SIG-M5 (cell line): ENCODE results near the gene ATP5MC2.
"Not testable (repeated sequence)": the region's sequence is repeated elsewhere in the genome, so short reads cannot be mapped to it uniquely, and the experiment has no call there.

ENCODE experiments used
- DNase-seq: peaks from one replicate; lab custom pipeline; 2025; lab: John Stamatoyannopoulos, UW

Gene ATP5MC2

DNA sequence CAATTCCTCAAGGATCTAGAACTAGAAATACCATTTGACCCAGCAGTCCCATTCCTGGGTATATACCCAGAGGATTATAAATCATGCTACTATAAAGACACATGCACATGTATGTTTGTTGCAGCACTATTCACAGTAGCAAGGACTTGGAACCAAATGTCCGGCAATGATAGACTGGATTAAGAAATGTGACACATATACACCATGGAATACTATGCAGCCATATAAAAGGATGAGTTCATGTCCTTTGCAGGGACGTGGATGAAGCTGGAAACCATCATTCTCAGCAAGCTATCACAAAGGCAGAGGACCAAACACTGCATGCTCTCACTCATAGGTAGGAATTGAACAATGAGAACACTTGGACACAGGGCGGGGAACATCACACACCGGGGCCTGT is 29.6 kb downstream of the ATP5MC2 start:
- DNase-seq = not testable (repeated sequence)

DNA sequence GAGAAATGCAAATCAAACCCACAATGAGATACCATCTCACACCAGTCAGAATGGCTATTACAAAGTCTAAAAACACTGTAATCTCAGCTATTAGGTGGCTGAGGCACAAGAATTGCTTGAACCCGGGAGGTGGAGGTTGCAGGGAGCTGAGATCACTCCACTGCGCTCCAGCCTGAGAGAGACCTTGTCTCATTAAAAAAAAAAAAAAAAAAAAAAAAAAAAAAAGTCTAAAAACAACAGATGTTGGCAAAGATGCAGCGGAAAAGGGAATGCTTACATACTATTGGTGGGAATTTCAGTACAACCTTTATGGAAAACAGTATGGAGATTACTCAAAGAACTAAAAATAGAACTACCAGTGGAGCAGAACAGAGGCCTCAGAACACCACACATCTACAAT is 30.7 kb downstream of the ATP5MC2 start:
- DNase-seq = no peak

DNA sequence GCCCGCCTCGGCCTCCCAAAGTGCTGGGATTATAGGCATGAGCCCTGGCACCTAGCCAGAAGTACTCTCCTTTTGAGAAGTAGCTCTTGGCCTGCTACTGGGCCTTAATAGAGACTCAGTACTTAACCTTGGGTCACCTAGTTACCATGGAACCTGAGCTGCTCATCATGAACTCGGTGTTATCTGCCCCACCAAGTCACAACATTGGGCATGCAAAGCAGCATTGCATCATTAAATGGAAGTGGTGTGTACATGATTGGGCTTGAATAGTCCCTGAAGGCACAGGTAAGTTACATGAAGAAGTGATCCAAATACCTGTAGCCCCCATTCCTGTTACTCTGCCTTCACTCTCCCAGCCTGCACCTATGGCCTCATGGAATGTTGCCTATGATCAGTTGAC is 31.8 kb downstream of the ATP5MC2 start:
- DNase-seq = no peak

DNA sequence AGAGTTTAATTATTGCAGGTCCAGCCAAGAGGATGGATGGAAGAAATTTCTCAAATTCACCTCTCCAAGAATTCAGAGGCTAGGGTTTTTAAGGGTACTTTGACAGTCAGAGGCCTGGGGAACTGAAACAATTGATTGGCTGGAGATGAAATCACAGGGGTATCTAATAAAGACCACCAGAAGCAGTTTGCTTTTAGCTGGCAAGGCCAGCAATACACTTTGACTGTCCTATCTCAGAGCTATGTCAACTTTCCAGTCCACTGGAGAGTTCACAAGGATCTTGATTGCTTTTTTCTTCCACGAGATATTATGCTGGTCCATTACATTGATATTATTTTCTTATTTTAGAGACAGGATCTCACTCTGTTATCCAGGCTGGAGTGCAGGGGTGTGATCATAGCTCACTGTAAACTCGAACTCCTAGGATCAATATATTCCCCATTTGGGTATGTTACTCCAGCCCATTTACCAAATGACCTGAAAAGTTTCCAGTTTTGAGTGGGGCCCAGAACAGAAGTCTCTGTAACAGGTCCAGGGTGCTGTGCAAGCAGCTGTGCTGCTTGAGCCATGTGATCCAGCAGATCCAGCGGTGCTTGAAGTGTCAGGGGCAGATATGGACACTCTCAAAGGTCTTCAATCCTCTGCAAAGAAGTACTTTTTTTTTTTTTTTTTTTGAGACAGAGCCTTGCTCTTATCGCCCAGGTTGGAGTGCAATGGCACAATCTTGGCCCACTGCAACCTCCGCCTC is 32.5 kb downstream of the ATP5MC2 start:
- DNase-seq = no peak

DNA sequence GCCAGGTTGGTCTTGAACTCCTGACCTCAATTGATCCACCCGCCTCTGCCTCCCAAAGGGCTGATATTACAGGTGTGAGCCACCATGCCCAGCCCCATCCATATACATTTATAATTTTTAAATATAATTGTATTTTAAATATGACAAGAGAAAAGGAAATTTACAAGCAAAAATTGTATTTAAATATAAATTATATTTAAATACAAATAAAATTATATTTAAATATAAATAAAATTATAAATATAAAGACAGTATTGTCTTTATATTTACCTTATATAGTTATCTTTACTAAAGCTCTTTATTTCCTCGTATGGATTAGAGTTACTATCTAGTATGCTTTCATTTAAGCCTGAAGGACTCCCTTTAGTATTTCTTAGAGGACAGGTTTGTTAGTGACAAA is 37.8 kb downstream of the ATP5MC2 start:
- no peak for DNase-seq

DNA sequence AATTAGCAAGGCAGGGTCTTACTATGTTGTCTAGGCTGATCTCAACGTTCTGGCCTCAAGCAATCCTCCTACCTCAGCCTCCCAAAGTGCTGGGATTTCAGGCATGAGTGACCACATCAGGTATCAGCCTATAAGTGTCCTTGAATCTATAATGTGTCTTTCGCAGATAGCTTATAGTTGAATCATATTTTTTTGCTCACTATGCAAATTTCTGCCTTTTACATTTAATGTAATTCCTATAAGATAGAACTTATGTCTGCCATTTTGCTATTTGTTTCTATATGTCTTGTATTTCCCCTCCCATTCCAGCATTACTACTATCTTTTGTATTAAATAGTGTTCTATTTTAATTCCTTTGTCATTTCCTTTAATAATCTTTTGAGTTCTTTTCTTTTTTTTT is 39.2 kb downstream of the ATP5MC2 start:
- DNase-seq = no peak

DNA sequence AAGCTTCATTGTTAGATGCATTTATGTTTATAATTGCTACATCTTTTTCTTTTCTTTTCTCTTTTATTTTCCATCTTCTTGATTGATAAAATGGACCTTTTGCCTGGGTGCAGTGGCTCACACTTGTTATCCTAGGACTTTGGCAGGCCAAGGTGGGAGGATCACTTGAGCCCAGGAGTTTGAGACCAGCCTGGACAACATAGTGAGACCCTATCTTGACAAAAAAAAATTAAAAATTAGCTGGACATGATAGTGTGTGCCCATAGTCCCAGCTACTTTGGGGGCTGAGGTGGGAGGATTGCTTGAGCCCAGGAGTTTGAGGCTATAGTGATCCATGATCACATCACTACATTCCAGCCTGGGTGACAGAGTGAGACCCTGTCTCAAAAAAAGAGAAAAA is 40.2 kb downstream of the ATP5MC2 start:
- not testable (repeated sequence) for DNase-seq

DNA sequence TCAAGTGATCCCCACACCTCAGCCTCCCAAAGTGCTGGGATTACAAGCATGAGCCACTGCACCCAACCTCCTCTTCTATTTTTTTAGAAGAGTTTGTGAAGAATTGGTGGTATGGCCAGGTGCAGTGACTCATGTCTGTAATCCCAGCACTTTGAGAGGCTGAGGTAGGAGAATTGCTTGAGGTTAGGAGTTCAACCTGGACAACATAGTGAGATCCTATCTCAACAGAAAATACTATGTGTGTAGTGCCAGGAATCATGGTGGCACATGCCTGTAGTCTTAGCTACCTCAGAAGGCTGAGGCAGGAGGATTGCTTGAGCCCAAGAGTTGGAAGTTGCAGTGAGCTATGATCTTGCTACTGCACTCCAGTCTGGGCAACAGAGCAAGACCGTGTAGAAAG is 44.2 kb downstream of the ATP5MC2 start:
- DNase-seq = no peak

DNA sequence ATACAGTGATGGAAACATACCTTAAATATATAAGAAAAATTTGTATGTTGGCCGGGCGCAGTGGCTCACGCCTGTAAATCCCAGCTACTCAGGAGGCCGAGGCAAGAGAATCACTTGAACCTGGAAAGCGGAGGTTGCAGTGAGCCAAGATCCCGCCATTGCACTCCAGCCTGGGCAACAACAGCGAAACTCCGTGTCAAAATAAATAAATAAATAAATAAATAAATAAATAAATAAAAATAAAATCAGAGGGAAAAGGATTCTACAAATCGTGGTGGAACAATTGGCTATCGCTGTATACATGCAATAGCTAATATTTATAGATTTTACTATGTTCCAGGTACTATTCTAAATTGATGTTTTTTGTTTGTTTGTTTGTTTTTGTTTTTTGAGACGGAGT is 48.0 kb downstream of the ATP5MC2 start:
- DNase-seq = no peak

DNA sequence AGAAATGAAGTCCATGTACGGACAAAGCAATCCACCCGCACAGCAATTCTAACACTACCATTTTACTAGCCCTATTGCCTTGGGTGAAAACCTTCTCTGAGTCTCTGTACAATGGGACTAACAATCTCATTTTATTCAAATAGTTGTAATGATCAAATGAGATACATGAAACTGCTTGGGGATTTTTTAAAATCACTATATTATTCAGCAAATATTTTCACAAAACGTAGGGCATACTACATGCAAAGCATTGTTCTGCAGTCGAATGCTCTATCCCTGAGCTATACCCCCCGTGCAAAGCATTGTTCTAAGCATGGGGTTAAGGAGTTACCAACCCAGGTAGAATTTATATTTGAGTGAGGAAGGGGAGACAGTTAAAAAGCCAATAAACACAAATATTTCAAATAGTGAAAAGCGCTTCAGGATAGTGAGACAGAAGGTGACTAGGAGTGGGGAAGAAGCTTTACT is 49.1 kb downstream of the ATP5MC2 start:
- no peak for DNase-seq

DNA sequence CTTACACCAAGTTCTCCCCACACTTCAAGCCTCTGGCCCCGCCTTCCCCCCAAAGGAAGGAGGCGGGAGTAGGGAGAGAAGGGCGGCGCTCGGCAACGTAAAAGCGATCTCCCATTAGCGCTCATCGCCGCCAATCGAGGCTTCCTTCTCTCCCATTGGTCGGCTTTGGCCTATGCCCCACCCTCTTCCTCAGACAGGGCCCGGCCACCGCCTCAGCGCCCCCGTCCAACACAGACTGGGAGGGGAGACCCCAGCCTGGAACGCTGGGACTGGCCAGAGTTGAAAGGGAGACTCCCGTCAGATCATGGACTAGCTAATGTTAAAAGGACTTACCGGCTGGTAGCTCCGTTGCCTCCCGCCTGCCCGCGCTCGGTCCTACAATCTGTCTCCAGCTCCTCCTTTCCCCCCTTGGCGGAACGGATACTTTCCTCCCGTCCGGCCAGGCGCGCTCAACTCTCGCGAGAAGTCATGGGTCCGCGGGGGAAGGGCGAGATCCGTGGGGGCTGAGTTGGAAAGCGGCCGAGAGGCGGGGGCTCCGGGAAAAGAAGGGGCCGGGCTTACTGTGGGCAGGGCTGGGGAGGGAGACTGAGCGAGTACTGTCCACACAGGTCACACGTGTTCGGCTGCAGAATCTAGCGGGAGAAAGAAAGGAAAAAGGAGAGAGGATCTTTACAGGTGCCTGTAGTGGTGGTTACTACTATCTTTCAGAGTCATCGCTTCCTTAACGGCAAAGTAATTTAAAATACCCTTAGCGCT is 49.8 kb downstream of the ATP5MC2 start, which contains the start of gene ATF7:
TSS of gene ATF7 (minus strand) at position 437 of the 756 bp plus-strand sequence. CDS start 25,382 bp downstream, outside the sequence.
- DNase-seq = peak; percentile 89

DNA sequence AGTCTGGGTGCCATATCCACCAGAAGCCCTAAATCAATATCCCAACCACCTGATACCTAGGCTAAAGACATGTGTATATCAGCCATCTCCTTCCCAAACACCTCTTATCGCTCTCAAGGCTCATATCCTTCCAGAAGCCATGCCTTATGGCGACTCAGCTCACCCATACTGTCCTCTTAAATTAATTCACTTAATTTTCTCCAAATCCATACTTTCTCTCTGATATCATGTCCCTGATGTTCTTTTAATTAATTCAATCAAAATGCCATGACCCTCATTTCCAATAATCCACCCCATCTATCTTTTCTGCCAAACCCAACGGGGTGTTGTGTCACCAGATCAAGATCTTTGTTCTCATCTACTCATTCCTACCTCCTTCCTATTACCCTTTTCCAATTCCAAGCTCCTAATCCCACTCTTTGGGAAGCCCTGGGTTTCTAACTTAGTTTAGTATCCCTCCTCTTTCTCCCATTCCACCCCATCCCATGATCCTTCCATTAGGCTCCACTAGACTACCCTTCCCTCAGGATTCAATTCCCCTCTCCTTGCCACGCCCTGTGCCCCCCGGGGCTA is 50.4 kb downstream of the ATP5MC2 start:
- DNase-seq = no peak

DNA sequence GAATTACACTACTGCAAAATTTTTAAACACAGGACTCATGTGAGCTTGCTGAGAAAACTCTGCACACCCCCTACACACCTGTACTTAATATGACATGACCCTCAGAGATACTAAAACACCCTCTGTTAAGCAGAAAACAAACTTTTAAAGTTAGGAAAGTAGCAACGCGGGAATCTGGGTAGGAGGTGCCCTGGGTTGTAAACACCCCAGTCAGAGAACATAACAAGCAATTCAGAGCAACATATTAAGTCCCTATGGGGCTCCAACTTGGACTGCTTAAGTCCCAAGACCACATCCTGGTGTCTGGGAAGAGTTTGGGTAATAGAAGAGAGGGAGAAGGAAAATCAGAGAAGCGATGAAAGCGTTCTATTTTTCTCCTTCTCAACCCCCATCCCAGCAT is 50.9 kb downstream of the ATP5MC2 start:
- DNase-seq = no peak

DNA sequence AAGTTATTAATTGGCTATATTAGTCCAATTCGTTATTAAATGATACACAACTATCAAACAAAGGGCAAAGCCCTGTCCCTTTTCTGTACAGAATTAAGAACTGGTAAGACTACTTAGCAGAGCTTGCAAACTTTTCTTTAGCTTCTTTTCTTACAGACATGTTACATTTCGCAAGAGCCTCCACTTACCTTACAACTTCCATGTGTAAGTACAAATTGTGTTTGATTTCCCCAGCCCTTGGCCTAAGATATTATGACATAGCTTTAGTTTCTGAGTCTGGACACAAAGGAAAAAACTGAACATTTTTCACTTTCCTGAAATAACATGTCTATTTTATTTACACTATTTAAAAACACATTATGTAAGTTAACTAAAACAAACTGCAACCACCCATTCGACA is 51.4 kb downstream of the ATP5MC2 start:
- DNase-seq = no peak

DNA sequence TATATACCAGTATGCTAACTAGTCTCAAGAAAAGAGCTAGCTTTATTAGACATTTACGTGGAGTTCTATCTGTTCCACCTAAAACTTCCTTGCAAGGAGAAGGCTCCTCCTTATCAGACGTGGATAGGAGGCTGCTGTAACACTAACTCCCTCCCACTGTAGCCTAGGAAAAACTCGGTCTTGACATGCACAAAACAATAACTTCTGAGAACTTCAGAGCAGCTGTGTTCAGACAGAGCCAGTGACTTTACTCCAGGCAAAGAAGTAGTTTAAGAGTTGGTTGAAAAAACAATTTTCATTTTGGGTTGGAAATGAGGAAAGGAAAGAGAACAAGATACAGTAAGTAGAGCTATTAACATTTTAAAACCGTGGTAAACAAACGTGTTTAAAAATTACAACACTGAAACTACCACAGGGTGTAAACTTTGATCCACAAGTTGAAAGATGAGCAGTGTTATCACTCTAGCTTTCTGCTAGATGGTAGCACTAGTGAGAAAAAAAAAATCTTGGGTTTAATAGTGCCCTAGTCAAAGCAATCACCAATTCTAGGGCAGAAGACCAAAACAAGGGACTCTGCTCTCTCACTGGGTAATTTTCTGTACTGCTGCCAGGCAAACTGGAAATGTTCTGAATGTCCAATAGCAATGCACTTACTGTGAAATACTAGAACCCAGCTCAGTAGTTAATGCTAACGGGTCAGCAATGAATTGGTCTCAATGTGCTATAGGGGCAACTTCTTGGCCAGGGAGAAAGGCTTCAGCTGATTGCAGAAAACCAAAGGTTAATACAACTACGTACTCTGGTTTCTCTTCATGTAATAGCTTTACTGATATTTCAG is 52.1 kb downstream of the ATP5MC2 start:
- no peak for DNase-seq

DNA sequence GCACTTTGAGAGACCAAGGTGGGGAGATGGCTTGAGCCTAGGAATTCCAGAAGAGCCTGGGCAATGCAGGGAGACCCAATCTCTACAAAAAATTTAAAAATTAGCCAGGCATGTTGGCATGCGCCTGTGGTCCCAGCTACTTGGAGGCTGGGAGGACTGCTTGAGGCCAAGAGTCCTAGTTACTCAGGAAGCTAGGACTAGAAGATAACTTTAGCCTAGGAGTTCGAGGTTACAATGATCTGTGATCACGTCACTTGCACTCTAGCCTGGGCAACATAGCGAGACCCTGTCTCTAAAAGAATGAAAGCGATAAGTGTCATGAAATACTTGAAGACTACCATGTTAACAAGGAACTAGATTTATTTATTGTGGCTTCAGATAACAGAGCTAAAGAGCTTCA is 53.2 kb downstream of the ATP5MC2 start:
- no peak for DNase-seq

DNA sequence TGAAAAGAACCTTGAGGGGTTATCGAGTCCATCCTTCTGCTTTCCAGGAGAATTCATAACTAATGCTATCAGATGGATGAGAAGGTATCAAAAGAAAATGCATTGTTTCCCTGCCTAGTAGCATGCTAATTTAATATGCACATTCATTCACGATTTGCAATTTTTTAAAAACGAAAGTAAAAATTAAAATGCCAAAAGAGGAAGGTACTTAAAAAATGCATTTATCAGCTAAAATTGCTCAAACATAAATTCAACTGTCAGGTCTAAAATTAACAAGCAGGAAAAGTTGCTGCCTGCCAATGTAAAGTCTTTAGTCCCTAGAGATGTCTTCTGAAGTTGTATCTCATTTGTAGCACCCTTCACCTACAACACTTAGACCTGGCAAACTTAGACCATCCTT is 57.6 kb downstream of the ATP5MC2 start:
- DNase-seq = no peak

DNA sequence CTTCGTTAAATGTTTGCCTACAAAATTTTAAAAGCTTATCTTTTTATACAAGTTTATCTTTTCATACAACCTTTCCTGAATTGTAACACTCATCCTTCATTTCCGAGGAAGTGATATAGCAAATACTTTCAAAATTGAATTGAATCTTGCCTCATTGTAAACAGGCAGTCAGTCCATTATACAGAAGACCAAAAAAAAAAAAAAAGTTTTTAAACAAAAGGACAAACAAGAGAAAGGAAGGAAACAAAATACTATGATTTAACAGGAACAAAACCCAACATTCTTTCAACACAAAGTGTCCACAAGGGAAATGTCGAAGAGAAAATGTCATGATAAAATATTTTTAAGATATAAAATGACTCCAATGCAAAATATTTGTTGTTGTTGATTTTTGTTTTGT is 58.2 kb downstream of the ATP5MC2 start:
- DNase-seq = no peak

DNA sequence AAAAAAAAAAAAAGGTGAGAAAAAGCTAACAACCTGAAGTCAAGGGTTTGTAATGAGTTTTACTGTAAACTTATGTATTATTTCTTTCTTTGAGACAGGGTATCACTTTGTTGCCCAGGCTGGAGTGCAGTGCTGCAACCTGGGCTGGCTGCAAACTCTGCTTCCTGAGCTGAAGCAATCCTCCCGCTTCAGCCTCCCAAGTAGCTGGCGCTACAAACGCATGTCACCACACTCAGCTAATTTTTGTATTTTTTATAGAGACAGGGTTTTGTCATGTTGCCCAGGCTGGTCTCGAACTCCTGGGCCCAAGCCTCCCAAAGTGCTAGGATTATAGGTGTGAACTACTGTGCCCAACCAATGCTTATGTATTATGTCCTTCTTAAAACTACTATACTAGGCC is 58.9 kb downstream of the ATP5MC2 start:
- no peak for DNase-seq
